EH (cell line): ENCODE results near the gene OR51M1.

Experiments
- DNase-seq: peaks from one replicate; pipeline ENCODE4 v3.0.0-alpha.2; 2015; ENCODE audit warnings: low read depth

The OR51M1 gene

GRCh38 chr11:5390210-5390609, 6.6 kb downstream of the OR51M1 start:
- DNase-seq, result no peak

- no peak for DNase-seq
These were observed 10.5 kb downstream of the OR51M1 start for GRCh38 chr11:5394091-5394490.

- DNase-seq, result no peak
These were observed 15.3 kb downstream of the OR51M1 start for GRCh38 chr11:5398936-5399335.

- no peak for DNase-seq
These were observed 21.6 kb downstream of the OR51M1 start for GRCh38 chr11:5405173-5405572.

GRCh38 chr11:5420993-5421392, 37.4 kb downstream of the OR51M1 start:
- no peak for DNase-seq

GRCh38 chr11:5421811-5422210, 38.2 kb downstream of the OR51M1 start, which contains the start of gene OR51Q1:
OR51Q1 (plus strand) TSS chr11:5422111; CDS start chr11:5422201, 90 bp downstream.
- DNase-seq, result no peak

- no peak for DNase-seq
These were observed 39.5 kb downstream of the OR51M1 start for GRCh38 chr11:5423131-5423530.

- DNase-seq, result no peak
These were observed 57.8 kb downstream of the OR51M1 start, which contains the start of gene OR51I1 for GRCh38 chr11:5441414-5441813. OR51I1 (minus strand) TSS chr11:5441514; CDS start chr11:5441514, 0 bp downstream.
